ENCODE data around the gene RAB29. TPM values are rescaled to one million over a fixed set of nuclear protein-coding genes. Genes with fewer than 3 reads are reported as not detected.
A peak's percentile ranks its signal among the peaks of the same experiment; 100 is the strongest.

The RAB29 gene
- total RNA-seq, 1 donor from 2014 or later = 17.6 TPM

DNA sequence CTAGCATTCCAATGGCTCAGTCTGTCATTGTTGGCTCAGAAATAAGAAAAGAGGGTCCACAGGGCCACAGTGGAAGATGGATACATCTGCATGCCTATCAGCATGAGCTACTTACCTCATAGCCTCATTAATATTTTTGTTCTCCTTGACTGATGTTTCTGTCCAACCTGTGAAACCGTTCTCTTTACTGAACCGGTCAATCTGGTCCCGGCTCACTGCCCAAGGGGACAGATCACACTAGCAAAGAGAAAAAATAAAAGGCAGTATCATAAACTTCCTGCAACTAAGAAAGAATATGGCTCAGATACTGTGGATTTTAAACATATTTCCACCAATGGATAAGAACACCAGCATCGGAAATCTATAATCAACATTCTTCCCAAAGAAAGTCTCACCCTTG is 4.7 kb downstream of the RAB29 start:
- intact Hi-C loops (cut with DNase I) = no loop called here
- no peak for DNase-seq (ENCODE audit: low spot score)
- no peak for ATAC-seq

DNA sequence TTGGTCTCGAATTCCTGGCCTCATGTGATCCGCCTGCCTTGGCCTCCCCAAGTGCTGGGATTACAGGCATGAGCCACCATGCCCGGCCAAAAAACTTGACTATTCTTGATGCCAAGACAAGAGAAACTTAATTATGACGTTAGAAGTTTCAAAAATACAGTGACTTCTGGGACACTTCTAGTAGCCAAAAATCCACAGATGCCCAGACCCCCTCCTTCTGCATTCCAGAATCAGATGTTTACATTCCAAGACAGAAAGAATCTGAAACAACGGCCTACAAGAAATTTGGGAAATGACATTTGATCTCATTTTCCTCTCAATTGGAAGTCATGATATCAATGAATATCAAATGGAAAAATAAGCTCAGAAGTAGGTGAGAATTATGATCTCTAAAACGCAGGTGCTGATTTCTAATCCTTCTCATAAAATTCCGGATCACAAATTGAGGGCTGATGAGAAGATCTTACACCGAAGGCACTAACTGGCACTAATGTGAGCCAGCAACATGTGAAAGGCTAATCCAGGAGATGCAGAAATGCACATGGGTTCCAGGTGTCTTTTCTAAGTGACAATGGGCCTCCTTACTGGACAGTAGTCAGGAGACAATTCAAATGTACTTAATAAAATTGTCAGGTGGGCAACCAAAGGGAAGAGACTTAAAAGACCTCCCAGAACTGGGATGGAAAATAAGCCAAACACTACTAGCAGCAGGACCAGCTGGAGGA is 5.5 kb downstream of the RAB29 start:
- ATAC-seq = no peak
- intact Hi-C loops (cut with DNase I) = no loop called here
- no peak for DNase-seq (ENCODE audit: low spot score)

DNA sequence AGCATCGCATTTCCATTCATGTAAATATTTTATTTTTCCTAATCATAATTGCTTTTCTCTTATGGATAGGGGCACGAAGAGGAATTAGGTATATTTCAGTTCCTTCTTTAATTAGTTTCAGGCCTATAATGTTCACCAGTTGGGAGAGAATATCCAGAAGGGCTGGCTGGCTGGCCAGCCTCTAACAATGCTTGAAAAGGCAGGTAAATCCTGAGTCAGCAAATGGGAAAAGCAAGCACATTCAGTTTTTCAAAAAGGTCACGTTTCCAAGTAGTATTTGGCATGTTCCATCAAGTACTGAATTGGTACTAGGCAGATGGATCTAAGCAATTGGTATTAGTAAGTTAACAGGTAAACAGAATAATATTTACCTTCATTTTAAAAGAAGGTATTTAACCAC is 8.0 kb downstream of the RAB29 start:
- intact Hi-C loops (cut with DNase I) = no loop called here
- no peak for DNase-seq (ENCODE audit: low spot score)
- no peak for ATAC-seq

DNA sequence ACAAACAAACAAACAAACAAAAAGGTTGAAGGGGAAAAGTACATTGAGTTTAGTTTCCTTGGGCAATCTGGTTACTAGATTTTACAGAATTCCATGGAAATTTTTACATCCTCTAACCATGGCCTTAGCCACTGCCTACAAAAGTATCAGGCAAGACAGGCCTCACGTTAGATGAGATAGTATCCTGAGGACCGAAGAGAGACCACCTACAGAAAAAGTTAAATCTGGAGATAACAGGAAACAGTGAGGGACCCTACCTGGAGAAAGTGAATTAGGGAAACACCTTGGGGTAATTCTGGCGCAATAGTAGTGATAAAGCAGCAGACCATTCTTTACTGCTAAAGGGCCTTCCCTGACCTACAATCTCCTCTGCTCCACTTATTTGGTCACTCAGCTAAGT is 8.7 kb downstream of the RAB29 start:
- no peak for DNase-seq (ENCODE audit: low spot score)
- intact Hi-C loops (cut with DNase I) = no loop called here

DNA sequence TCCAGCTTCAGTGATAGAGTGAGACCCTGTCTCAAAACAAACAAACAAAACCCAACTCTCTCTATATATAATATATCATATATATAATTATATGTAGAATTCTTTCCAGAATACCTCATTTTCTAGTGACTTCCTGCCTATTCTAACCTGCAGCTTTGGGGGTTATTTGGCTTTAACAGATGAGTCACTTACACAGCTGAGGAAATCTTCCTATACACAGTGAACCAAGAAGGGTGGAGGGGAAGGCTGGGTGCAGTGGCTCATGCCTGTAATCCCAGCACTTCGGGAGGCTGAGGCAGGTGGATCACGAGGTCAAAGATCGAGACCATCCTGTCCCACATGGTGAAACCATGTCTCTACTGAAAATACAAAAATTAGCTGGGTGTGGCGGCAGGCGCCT is 9.2 kb downstream of the RAB29 start:
- DNase-seq (ENCODE audit: low spot score) (no peak), ATAC-seq (no peak)
- intact Hi-C loops (cut with DNase I) = no loop called here

More for the DNA sequence above, 8.7 kb downstream of the RAB29 start:
- no peak for ATAC-seq

- intact Hi-C loops (cut with DNase I) = no loop called here
Observed at GRCh38 chr1:205764578-205764977, 10.7 kb downstream of the RAB29 start.

DNA sequence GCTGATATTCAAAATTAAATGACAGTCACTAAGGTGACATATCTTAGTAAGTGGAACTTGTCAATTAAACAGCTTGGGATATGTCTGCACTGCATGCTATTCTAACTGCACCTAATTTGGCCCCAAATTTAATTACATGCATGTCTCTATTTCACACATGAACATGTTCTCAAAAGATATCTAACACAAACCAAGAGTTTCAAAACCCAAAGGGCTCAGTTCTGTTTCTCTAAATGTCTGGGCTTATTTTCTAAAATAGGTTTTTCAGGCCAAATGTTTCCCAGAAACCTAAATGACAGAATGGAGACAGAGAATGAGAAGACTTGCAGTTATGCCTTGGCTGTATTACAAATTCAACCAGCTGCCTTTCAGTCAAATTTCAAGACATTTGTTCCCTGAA is 11.3 kb downstream of the RAB29 start:
- intact Hi-C loops (cut with DNase I) = no loop called here
- DNase-seq (ENCODE audit: low spot score) = no peak
- no peak for ATAC-seq

More at GRCh38 chr1:205764578-205764977, 10.7 kb downstream of the RAB29 start:
- DNase-seq (ENCODE audit: low spot score) = no peak
- no peak for ATAC-seq

GRCh38 chr1:205760606-205761005 is 14.7 kb downstream of the RAB29 start:
- no peak for ATAC-seq
- intact Hi-C loops (cut with DNase I) = no loop called here

DNA sequence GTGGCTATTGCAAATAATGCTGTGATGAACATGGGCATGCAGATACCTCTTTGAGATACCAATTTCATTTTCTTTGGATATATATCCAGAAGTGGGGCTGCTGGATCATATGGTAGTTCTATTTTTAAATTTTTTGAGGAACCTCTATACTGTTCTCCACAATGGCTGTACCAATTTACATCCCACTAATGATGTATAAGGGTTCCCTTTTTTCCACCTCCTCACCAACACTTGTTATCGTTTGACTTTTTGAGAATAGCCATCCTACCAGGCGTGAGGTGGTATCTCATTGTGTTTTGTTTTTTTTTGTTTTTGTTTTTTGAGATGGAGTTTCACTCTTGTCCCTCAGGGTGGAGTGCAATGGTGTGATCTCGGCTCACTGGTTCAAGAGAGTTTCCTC is 18.7 kb downstream of the RAB29 start:
- ATAC-seq = no peak
- intact Hi-C loops (cut with DNase I) = no loop called here

More at GRCh38 chr1:205760606-205761005, 14.7 kb downstream of the RAB29 start:
- no peak for DNase-seq (ENCODE audit: low spot score)

DNA sequence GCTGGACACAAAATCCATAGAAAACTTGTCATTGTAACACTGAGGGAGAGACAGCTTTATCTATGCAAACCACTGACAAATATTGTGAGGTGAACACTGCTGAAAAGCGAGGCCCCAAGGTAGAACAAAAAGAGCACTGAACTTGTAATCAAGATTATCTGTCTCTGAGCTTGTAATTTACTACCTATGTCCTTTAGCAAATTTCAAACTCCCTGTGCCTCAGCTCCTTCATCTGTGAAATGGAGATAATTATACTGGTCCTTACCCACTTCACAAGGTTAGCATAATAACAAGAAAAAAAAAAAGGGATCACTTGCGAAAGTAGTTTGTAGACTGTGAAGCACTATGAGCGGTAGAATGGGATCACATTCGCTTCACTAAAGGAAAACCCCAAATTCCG is 20.4 kb downstream of the RAB29 start:
- intact Hi-C loops (cut with DNase I) = no loop called here
- ATAC-seq (no peak), DNase-seq (ENCODE audit: low spot score) (no peak)

More for the DNA sequence above, 18.7 kb downstream of the RAB29 start:
- DNase-seq (ENCODE audit: low spot score) = no peak

DNA sequence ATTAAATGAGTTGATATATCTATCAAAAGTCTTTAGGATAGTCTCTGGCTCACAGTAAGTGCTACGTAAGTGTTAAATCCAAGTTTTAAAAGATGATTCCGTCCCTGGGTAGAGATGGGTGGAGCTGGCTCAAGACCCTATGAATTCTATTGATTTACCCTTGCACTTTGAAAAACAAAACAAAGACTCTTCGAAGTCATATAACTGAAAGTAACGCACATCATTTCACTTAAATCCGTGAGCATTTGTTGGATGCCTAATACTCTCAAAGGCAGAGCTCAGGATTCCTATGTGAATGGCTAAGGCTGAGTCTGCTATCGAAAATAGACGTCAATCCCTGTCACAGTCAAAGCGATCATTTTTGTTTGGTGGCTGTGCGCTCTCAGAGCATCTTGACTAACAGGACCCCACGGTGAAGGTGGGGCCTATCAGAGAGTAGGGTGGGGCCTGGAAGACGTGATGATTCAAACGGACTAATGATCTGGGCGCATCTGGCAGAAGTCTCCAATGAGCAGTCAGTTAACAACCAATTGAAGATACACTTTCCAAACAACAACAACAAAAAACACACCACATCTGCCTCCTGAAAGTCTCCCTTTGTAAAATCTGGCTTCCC is 24.1 kb downstream of the RAB29 start:
- intact Hi-C loops (cut with DNase I) = no loop called here

DNA sequence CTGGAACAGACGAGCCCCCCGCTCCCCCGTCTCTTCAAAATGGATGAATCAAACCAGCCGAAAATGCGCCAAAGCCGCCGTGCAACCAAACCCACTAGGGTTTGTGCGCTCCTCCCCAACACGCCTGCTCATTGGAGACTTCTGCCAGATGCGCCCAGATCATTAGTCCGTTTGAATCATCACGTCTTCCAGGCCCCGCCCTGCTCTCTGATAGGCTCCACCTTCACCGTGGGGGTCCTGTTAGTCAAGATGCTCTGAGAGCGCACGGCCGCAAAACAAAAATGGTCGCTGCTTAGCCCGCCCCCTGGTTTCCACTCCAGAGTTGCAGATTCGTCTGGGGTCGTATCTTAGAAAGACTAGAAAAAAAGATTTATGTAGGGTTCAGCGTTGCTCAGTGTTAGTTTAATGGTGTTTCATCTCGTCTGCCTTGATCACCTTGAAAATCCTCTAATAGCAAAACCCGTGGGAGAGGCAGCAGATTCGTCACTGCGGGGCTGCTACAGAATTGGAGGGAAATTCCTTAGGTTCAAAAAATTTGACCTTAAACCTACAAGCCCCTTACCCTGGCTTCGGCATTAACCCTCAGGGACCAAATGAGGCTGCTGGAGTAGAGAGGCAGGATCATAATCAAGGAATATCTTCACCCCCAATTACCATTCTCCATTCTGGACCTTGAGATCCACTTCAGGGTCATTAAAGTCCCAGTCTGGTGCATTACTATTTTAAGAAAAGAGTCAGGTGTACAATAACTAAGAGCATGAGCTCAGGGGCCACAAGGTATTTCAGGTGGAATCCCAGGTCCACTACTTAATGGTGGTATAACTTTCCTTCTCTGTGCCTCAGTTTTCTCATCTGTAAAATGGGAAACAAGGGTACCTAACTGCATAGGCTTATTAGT is 24.9 kb downstream of the RAB29 start, which contains the start of gene NUCKS1:
NUCKS1 (minus strand) TSS at position 45 of the 898 bp plus-strand sequence. CDS start 209 bp downstream, outside the sequence.
- peak; percentile 98 for DNase-seq (ENCODE audit: low spot score)
- ATAC-seq = peak; percentile 96
- intact Hi-C loops (cut with DNase I) = no loop called here

More for the DNA sequence above, 24.1 kb downstream of the RAB29 start:
- DNase-seq (ENCODE audit: low spot score) = no peak
- ATAC-seq = no peak

GRCh38 chr1:205749234-205750137 is 25.8 kb downstream of the RAB29 start:
- peak; percentile 93 for ATAC-seq
- peak; percentile 95 for DNase-seq (ENCODE audit: low spot score)
- intact Hi-C loops (cut with DNase I) = no loop called here

GRCh38 chr1:205748403-205749233 is 26.7 kb downstream of the RAB29 start:
- DNase-seq (ENCODE audit: low spot score) (no peak), ATAC-seq (peak; percentile 54)
- intact Hi-C loops (cut with DNase I) = no loop called here

GRCh38 chr1:205746757-205747412 is 28.4 kb downstream of the RAB29 start:
- DNase-seq (ENCODE audit: low spot score) (no peak), ATAC-seq (no peak)
- intact Hi-C loops (cut with DNase I) = no loop called here

GRCh38 chr1:205744403-205744802 is 30.9 kb downstream of the RAB29 start:
- ATAC-seq (no peak), DNase-seq (ENCODE audit: low spot score) (no peak)
- intact Hi-C loops (cut with DNase I) = no loop called here

GRCh38 chr1:205743977-205744376 is 31.3 kb downstream of the RAB29 start:
- intact Hi-C loops (cut with DNase I) = no loop called here
- no peak for DNase-seq (ENCODE audit: low spot score)
- ATAC-seq = no peak
